Uterus (tissue), 4 donors: ENCODE measurements around the gene PSPN. TPM values are rescaled to one million over a fixed set of nuclear protein-coding genes. Genes with fewer than 3 reads are reported as not detected.

Source experiments
- DNase-seq, 2 donors: peaks; one replicate each; pipeline ENCODE4 v3.0.0-alpha.2; 2019 to 2020
- H3K27ac ChIP-seq, 2 donors: fragments of 200-600 bp; sonication (generic); 1 replicate in 1 of 2; 2 replicates in 1 of 2; pipeline ENCODE4 v1.5.1; 2016 to 2018
- H3K27me3 ChIP-seq, 2 donors: fragments of 200-600 bp; sonication (generic); one replicate each; pipeline ENCODE4 v1.5.1; 2018 to 2019; ENCODE audit warnings: control low read depth in 1 of 2
- H3K36me3 ChIP-seq, 2 donors: fragments of 200-600 bp; sonication (generic); one replicate each; pipeline ENCODE4 v1.5.1; 2019; ENCODE audit warnings: control low read depth in 1 of 2
- H3K4me1 ChIP-seq, 2 donors: fragments of 200-600 bp; sonication (generic); one replicate each; pipeline ENCODE4 v1.5.1; 2018 to 2019; ENCODE audit warnings: control low read depth in 1 of 2
- H3K4me3 ChIP-seq, 2 donors: fragments of 200-600 bp; sonication (generic); 1 replicate in 1 of 2; 2 replicates in 1 of 2; pipeline ENCODE4 v1.5.1; 2018 to 2019; ENCODE audit warnings: mild to moderate bottlenecking in 1 of 2
- H3K9me3 ChIP-seq, 2 donors: fragments of 200-600 bp; sonication (generic); one replicate each; pipeline ENCODE4 v1.5.1; 2019; ENCODE audit warnings: control low read depth in 1 of 2
- POLR2A ChIP-seq, 2 donors: fragments of 450-650 bp; IDR thresholded peaks; one replicate each; pipeline ENCODE4 v1.6.1; 2016; ENCODE audit warnings: antibody characterized with exemption in 2 of 2, mild to moderate bottlenecking in 1 of 2, moderate library complexity in 1 of 2
- intact Hi-C: fragments of 100-400 bp; cut with DNase I; formaldehyde crosslinking; loops from one replicate; pipeline ENCODE4 v1.15.1; 2023; ENCODE audit warnings: low total_unique reads
- microRNA-seq: library from miRNA; unstranded; fragments of <30 nt; microRNA quantifications from one replicate; pipeline ENCODE4, GENCODE V29; 2016; ENCODE audit warnings: borderline microRNAs expressed, borderline replicate concordance
- small RNA-seq: library from RNA; depleted of rRNA; stranded (forward); fragments of <200 nt; gene quantifications from one replicate; pipeline ENCODE3, GENCODE V24; 2016
- total RNA-seq, 4 donors: library from RNA; depleted of rRNA in 3 of 4; stranded (reverse); fragments of >200 nt in 3 of 4; gene quantifications; one replicate each; pipeline versions ENCODE4 v1.1.0 to v1.2.4, GENCODE V29; 2014 to 2023
- TF ChIP-seq, protein P1 (sequence below), 4 experiments: fragments of 200-600 bp in 2 of 4; fragments of 450-650 bp in 2 of 4; sonication (generic) in 2 of 4; IDR thresholded peaks; one replicate each; pipeline ENCODE4 v1.5.1; 2016 to 2019; ENCODE audit warnings: antibody characterized with exemption in 4 of 4, mild to moderate bottlenecking in 2 of 4, moderate library complexity in 1 of 4
- donor health status: DM: yes; HTN: yes; CAD: no.

PSPN gene
- total RNA-seq, 4 donors from 2014 or later, result 0.26 to 2.2 (median 1.8) TPM; not detected in 1

DNA sequence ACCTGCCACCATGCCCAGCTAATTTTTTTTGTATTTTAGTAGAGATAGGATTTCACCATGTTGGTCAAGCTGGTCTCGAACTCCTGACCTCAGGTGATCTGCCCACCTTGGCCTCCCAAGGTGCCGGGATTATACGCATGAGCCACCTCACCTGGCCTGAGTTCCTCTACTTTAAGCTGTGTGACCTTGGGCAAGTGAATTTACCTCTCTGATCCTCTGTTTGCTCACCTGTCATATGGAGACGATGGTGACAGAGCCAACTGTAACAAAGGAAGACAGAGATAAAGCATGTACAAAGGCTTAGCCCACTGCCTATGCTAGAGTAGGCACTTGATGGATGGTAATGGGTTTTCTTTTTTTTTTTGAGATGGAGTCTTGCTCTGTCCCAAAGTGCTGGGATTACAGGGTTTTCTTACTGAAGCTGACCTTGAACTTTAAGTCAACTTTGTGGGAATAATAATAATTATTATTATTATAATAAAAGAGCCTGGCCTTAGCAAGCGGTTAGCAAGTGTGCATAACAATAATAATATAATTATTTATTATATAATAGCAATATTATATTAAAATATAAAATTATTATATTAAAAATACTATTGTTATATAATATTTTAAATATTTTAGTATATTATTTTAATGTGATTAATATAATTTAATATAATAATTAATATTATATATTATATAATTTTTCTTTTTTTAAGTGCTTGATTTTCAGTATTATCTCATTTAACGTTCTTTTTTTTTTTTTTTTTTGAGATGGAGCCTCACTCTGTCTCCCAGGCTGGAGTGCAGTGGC, 41.0 kb downstream of the PSPN start:
- TF ChIP-seq POLR2A (IDR thresholded peaks at IDR 0.05), result no peak
- TF ChIP-seq, protein P1, sequence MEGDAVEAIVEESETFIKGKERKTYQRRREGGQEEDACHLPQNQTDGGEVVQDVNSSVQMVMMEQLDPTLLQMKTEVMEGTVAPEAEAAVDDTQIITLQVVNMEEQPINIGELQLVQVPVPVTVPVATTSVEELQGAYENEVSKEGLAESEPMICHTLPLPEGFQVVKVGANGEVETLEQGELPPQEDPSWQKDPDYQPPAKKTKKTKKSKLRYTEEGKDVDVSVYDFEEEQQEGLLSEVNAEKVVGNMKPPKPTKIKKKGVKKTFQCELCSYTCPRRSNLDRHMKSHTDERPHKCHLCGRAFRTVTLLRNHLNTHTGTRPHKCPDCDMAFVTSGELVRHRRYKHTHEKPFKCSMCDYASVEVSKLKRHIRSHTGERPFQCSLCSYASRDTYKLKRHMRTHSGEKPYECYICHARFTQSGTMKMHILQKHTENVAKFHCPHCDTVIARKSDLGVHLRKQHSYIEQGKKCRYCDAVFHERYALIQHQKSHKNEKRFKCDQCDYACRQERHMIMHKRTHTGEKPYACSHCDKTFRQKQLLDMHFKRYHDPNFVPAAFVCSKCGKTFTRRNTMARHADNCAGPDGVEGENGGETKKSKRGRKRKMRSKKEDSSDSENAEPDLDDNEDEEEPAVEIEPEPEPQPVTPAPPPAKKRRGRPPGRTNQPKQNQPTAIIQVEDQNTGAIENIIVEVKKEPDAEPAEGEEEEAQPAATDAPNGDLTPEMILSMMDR (IDR thresholded peaks at IDR 0.05), result no peak
- no peaks in the 10 kb centered on the region for H3K27me3 ChIP-seq
- DNase-seq, result no peak

DNA sequence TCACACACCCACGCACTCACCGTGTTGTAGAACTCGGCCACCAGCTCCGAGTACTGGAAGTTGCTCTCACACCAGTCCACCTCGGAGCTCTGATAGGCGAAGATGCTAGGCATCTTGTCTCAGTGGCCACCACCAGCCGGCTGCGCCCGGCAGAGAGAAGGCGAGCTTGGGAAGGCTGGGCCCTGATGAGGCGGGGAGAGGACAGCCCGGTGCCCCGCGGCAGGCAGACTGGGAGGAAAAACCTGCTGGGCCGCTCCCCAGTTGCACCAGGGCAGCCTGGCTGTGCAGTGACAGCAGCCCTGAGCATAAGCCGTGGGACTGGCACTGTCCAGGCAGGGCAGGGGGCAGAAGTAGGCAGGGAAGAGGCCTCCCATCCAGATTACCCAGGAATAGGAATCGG, 42.3 kb downstream of the PSPN start, which contains the start of gene ACER1:
ACER1 (minus strand) TSS at position 174 of the 400 bp plus-strand sequence; CDS start at position 113, 61 bp downstream.
- intact Hi-C loops, result no loop called here
- no peaks in the 10 kb centered on the region for H3K4me1 ChIP-seq
- H3K27me3 ChIP-seq, result no peaks in the 10 kb centered on the region
- no peak for TF ChIP-seq POLR2A (IDR thresholded peaks at IDR 0.05)
- TF ChIP-seq, protein P1 (IDR thresholded peaks at IDR 0.05), result no peak
- no peaks in the 10 kb centered on the region for H3K9me3 ChIP-seq
- H3K36me3 ChIP-seq, result no peaks in the 10 kb centered on the region
- DNase-seq, result no peak
- H3K27ac ChIP-seq, result no peak within 1 kb of the TSS
- no peak within 1 kb of the TSS for H3K4me3 ChIP-seq

More for the DNA sequence above, 41.0 kb downstream of the PSPN start:
- Histone ChIP-seq H3K4me1 (no peaks in the 10 kb centered on the region), H3K36me3 (no peaks in the 10 kb centered on the region), H3K4me3 (no peak overlapping the region), H3K9me3 (no peaks in the 10 kb centered on the region), H3K27ac (no peak overlapping the region)
- intact Hi-C loops, result no loop called here

DNA sequence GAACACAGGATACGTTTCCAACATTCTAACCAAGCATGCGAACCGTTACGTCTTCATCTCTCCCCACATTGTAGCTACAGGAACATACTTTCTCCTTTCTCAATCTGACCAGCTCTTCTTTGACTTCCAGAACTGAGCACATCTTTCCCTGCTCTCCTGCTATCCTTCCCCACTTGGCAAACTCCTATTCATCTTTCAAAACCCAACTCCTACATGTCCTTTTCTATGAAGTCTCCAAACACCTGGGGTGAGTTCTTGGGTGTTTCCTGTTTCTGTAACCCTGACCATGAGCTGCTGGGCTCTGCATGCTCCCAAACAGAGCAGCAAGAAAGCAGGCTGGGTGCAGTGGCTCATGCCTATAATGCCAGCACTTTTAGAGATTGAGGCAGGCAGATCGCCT, 48.9 kb downstream of the PSPN start:
- no peaks in the 10 kb centered on the region for H3K36me3 ChIP-seq
- intact Hi-C loops, result no loop called here
- H3K27me3 ChIP-seq, result no peaks in the 10 kb centered on the region
- H3K4me3 ChIP-seq, result no peak overlapping the region
- no peak for DNase-seq
- no peaks in the 10 kb centered on the region for H3K4me1 ChIP-seq
- no peaks in the 10 kb centered on the region for H3K9me3 ChIP-seq
- no peak for TF ChIP-seq POLR2A (IDR thresholded peaks at IDR 0.05)
- H3K27ac ChIP-seq, result no peak overlapping the region

DNA sequence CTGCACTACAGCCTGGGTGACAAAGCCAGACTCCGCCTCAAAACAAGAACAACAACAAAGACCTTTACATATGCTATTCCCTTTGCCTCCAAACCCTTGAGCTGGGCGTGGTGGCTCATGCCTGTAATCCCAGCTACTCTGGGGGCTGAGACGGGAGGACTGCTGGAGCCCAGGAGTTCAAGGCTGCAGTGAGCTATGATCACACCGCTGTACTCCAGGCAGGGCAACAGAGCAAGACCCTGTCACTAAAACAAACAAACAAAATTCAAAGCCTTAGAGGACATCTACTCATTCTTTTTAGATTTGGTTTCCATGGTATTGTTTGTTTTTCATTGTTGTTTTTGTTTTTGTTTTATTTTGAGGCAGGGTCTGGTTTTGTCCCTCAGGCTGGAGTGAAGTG, 50.1 kb downstream of the PSPN start:
- H3K4me3 ChIP-seq, result no peak overlapping the region
- H3K27ac ChIP-seq, result no peak overlapping the region
- DNase-seq, result no peak
- H3K4me1 ChIP-seq, result no peaks in the 10 kb centered on the region
- TF ChIP-seq, protein P1 (IDR thresholded peaks at IDR 0.05), result no peak
- no peak for TF ChIP-seq POLR2A (IDR thresholded peaks at IDR 0.05)
- H3K36me3 ChIP-seq, result no peaks in the 10 kb centered on the region
- H3K9me3 ChIP-seq, result no peaks in the 10 kb centered on the region
- intact Hi-C loops, result no loop called here
- H3K27me3 ChIP-seq, result no peaks in the 10 kb centered on the region

Small RNA genes lying within 50 kb of the gene (microRNA-seq; reads per million reads assigned to microRNA genes)
- gene MIR3940 (2.0 reads per million), gene MIR6790 (not detected), gene MIR6885 (not detected)

Small RNA genes lying within 50 kb of the gene (small RNA-seq; reads per million reads assigned to genes)
- gene MIR6790, result not detected
- not detected for gene MIR6885

Other genes with a start within 250 kb of the PSPN start
- gene ACSBG2, start 240.3 kb downstream of the PSPN start, total RNA-seq, result not detected
- gene MLLT1, start 96.0 kb downstream of the PSPN start, total RNA-seq, result 100 to 1,000 TPM in 1 of 4 donors, 10 to 100 TPM in 2, 1 to 10 TPM in 1; 5.9 to 103 (median 13.3) TPM
- under 1 TPM in 1 of 4 donors, not detected in 3; 0.61 TPM for gene ACER1, start 42.3 kb downstream of the PSPN start, total RNA-seq
- 10 to 100 TPM; 23.9 to 99.7 (median 52.1) TPM for gene CLPP, start 14.4 kb downstream of the PSPN start, total RNA-seq
- 10 to 100 TPM; 17.4 to 84.8 (median 42.7) TPM for gene ALKBH7, start 3.1 kb downstream of the PSPN start, total RNA-seq
- 10 to 100 TPM; 38.2 to 82.2 (median 61.8) TPM for gene GTF2F1, start 17.2 kb upstream of the PSPN start, total RNA-seq
- gene KHSRP, start 48.9 kb upstream of the PSPN start, total RNA-seq, result 100 to 1,000 TPM in 2 of 4 donors, 10 to 100 TPM in 2; 23.5 to 259 (median 66.5) TPM
- gene SLC25A41, start 57.8 kb upstream of the PSPN start, total RNA-seq, result under 1 TPM in 1 of 4 donors, not detected in 3; 0.52 TPM
- 10 to 100 TPM; 13.8 to 69.1 (median 36.5) TPM for gene SLC25A23, start 83.9 kb upstream of the PSPN start, total RNA-seq
- 10 to 100 TPM in 1 of 4 donors, not detected in 3; 10.2 TPM for gene CRB3, start 88.3 kb upstream of the PSPN start, total RNA-seq
- gene DENND1C, start 105.9 kb upstream of the PSPN start, total RNA-seq, result 1 to 10 TPM in 2 of 4 donors, not detected in 2; 1.4 to 2.1 TPM
- 1 to 10 TPM in 2 of 4 donors, not detected in 2; 2.3 to 4.4 TPM for gene TUBB4A, start 126.4 kb upstream of the PSPN start, total RNA-seq
- gene TNFSF9, start 155.1 kb upstream of the PSPN start, total RNA-seq, result under 1 TPM in 1 of 4 donors, not detected in 3; 0.28 TPM
- gene CD70, start 215.2 kb upstream of the PSPN start, total RNA-seq, result 1 to 10 TPM in 1 of 4 donors, not detected in 3; 1.2 TPM